ENCODE data around the gene CYP2R1. TPM values are rescaled to one million over a fixed set of nuclear protein-coding genes. Genes with fewer than 3 reads are reported as not detected.

The CYP2R1 gene
- 10 to 100 TPM; 20.1 to 28.6 (median 24.3) TPM for polyA plus RNA-seq (ENCODE audit: insufficient read length in 3 of 3)

- peak; percentile 81 to 90 (median 81) for DNase-seq (ENCODE audit: low read depth in 3 of 3, low spot score in 2 of 3)
Measured at GRCh38 chr11:14892036-14892556, at the start of gene CYP2R1. Gene CYP2R1 (minus strand): TSS chr11:14892231. CDS start chr11:14892205, 26 bp downstream.

GRCh38 chr11:14938936-14939335 lies 46.9 kb upstream of the CYP2R1 start:
- no peak for DNase-seq (ENCODE audit: low read depth in 3 of 3, low spot score in 2 of 3)

GRCh38 chr11:14934641-14935351 lies 42.8 kb upstream of the CYP2R1 start:
- DNase-seq (ENCODE audit: low read depth in 3 of 3, low spot score in 2 of 3): no peak

- no peak for DNase-seq (ENCODE audit: low read depth in 3 of 3, low spot score in 2 of 3)
Measured at GRCh38 chr11:14932447-14932846, 40.4 kb upstream of the CYP2R1 start.

GRCh38 chr11:14930369-14930768 lies 38.3 kb upstream of the CYP2R1 start:
- no peak for DNase-seq (ENCODE audit: low read depth in 3 of 3, low spot score in 2 of 3)

GRCh38 chr11:14927146-14927545 lies 35.1 kb upstream of the CYP2R1 start:
- no peak for DNase-seq (ENCODE audit: low read depth in 3 of 3, low spot score in 2 of 3)

GRCh38 chr11:14924318-14924717 lies 32.3 kb upstream of the CYP2R1 start:
- DNase-seq (ENCODE audit: low read depth in 3 of 3, low spot score in 2 of 3): no peak

- no peak for DNase-seq (ENCODE audit: low read depth in 3 of 3, low spot score in 2 of 3)
Measured at GRCh38 chr11:14916403-14916802, 24.4 kb upstream of the CYP2R1 start.

GRCh38 chr11:14914536-14914935 lies 22.5 kb upstream of the CYP2R1 start:
- DNase-seq (ENCODE audit: low read depth in 3 of 3, low spot score in 2 of 3): no peak

- DNase-seq (ENCODE audit: low read depth in 3 of 3, low spot score in 2 of 3): peak in 1 of 3 donors; percentile 13
Measured at GRCh38 chr11:14908214-14908880, 16.3 kb upstream of the CYP2R1 start.

GRCh38 chr11:14907411-14908213 lies 15.6 kb upstream of the CYP2R1 start:
- DNase-seq (ENCODE audit: low read depth in 3 of 3, low spot score in 2 of 3): no peak

GRCh38 chr11:14906993-14907392 lies 15.0 kb upstream of the CYP2R1 start:
- DNase-seq (ENCODE audit: low read depth in 3 of 3, low spot score in 2 of 3): no peak

GRCh38 chr11:14906578-14906977 lies 14.5 kb upstream of the CYP2R1 start:
- no peak for DNase-seq (ENCODE audit: low read depth in 3 of 3, low spot score in 2 of 3)

- DNase-seq (ENCODE audit: low read depth in 3 of 3, low spot score in 2 of 3): peak in 1 of 3 donors; percentile 31
Measured at GRCh38 chr11:14905104-14906033, 13.3 kb upstream of the CYP2R1 start.

GRCh38 chr11:14904745-14905103 lies 12.7 kb upstream of the CYP2R1 start:
- DNase-seq (ENCODE audit: low read depth in 3 of 3, low spot score in 2 of 3): peak in 1 of 3 donors; percentile 44

- no peak for DNase-seq (ENCODE audit: low read depth in 3 of 3, low spot score in 2 of 3)
Measured at GRCh38 chr11:14902650-14903350, 10.8 kb upstream of the CYP2R1 start.

- DNase-seq (ENCODE audit: low read depth in 3 of 3, low spot score in 2 of 3): no peak
Measured at GRCh38 chr11:14898906-14899305, 6.9 kb upstream of the CYP2R1 start.

- no peak for DNase-seq (ENCODE audit: low read depth in 3 of 3, low spot score in 2 of 3)
Measured at GRCh38 chr11:14898355-14898754, 6.3 kb upstream of the CYP2R1 start.
